Gastrocnemius medialis (tissue), 4 donors: ENCODE data around the gene UGDH. TPM values are rescaled to one million over a fixed set of nuclear protein-coding genes. Genes with fewer than 3 reads are reported as not detected.
A peak's percentile ranks its signal among the peaks of the same experiment; 100 is the strongest.
"Not testable (repeated sequence)": the region's sequence is repeated elsewhere in the genome, so short reads cannot be mapped to it uniquely, and the experiment has no call there.

Source experiments
- ATAC-seq, 2 donors: fragments of 150-250 bp; one replicate each; pipeline ENCODE4 v1.9.1; 2016
- DNase-seq, 2 donors: peaks; one replicate each; pipeline ENCODE4 v3.0.0-alpha.2; 2019
- H3K27ac ChIP-seq, 4 donors: fragments of 200-600 bp; sonication (generic); 1 replicate in 1 of 4; 2 replicates in 3 of 4; pipeline ENCODE4 v1.5.1; 2016 to 2018; ENCODE audit warnings: mild to moderate bottlenecking in 2 of 4, moderate library complexity in 1 of 4
- H3K27me3 ChIP-seq, 3 donors: fragments of 200-600 bp; sonication (generic) in 2 of 3; 1 replicate in 1 of 3; 2 replicates in 2 of 3; pipeline versions ENCODE4 v1.5.1 to v1.6.0; 2016 to 2019; ENCODE audit warnings: mild to moderate bottlenecking in 1 of 3, moderate library complexity in 1 of 3
- H3K36me3 ChIP-seq, 2 donors: fragments of 200-600 bp; sonication (generic) in 1 of 2; one replicate each; pipeline ENCODE4 v1.5.1; 2017 to 2018
- H3K4me1 ChIP-seq, 2 donors: fragments of 200-600 bp; sonication (generic) in 1 of 2; one replicate each; pipeline ENCODE4 v1.5.1; 2016 to 2017; ENCODE audit warnings: mild to moderate bottlenecking in 2 of 2
- H3K4me3 ChIP-seq, 4 donors: fragments of 200-600 bp; sonication (generic) in 3 of 4; 1 replicate in 1 of 4; 2 replicates in 3 of 4; pipeline ENCODE4 v1.5.1; 2016 to 2019; ENCODE audit warnings: mild to moderate bottlenecking in 2 of 4
- H3K9me3 ChIP-seq, 3 donors: fragments of 200-600 bp; sonication (generic) in 2 of 3; 1 replicate in 1 of 3; 2 replicates in 2 of 3; pipeline ENCODE4 v1.5.1; 2016 to 2019
- CTCF ChIP-seq, 5 experiments: fragments of 450-650 bp in 3 of 5; fragments of 200-600 bp in 2 of 5; sonication (generic) in 2 of 5; IDR thresholded peaks in 4 of 5; conservative IDR thresholded peaks in 1 of 5; 1 replicate in 4 of 5; 2 replicates in 1 of 5; pipeline ENCODE4 v1.5.1; 2016 to 2019; ENCODE audit warnings: antibody characterized with exemption in 5 of 5, mild to moderate bottlenecking in 3 of 5, moderate library complexity in 3 of 5
- POLR2A ChIP-seq, 2 donors: fragments of 450-650 bp; IDR thresholded peaks; one replicate each; pipeline ENCODE4 v1.6.1; 2017; ENCODE audit warnings: antibody characterized with exemption in 2 of 2, mild to moderate bottlenecking in 2 of 2, moderate library complexity in 2 of 2
- in situ Hi-C, 4 donors: fragments of 200-750 bp; cut with MboI; loops; one replicate each; pipeline versions ENCODE4 v1.15.0 to v1.8.0; 2017; ENCODE audit warnings: low sequenced_read_pairs in 4 of 4
- intact Hi-C: fragments of 100-400 bp; cut with DNase I; formaldehyde crosslinking; loops from one replicate; pipeline ENCODE4 v1.15.1; 2023; ENCODE audit warnings: low total_unique reads
- total RNA-seq, 4 donors: library from RNA; depleted of rRNA; stranded (reverse); fragments of >200 nt; gene quantifications; one replicate each; pipeline versions ENCODE4 v1.1.0 to v1.2.3, GENCODE V29; 2016

The UGDH gene
- total RNA-seq, 4 donors from 2014 or later, result 6.1 to 12.7 (median 8.8) TPM

DNA sequence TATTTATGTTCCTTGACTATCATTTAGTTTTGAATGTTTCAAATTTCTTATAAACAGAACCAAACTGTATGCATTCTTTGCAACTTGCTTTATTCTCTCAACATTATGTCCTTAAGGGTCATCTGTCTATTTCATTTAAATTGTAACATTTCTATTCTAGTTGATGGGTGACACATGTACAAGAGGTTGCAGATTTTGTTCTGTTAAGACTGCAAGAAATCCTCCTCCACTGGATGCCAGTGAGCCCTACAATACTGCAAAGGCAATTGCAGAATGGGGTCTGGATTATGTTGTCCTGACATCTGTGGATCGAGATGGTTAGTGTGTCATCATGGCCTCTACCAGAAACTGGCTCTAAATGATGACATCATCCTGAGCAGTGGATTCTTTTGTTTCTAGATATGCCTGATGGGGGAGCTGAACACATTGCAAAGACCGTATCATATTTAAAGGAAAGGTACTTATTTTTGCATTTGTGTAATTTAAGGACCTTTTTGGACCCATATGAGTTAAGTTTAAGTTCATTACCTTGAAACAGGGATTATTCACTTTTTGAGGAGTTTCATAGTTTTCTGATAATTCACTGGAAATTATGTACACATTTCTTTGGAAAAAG lies 62.2 kb downstream of the UGDH start:
- DNase-seq, result no peak
- Histone ChIP-seq H3K27me3 (no peaks in the 10 kb centered on the region), H3K4me3 (no peak overlapping the region), H3K36me3 (peaks cover 0 to 33% of the 10 kb centered on the region in 2 donors), H3K9me3 (no peaks in the 10 kb centered on the region), H3K4me1 (peaks cover 1 to 2% of the 10 kb centered on the region in 2 donors), H3K27ac (no peak overlapping the region)
- no peak for ATAC-seq
- no peak for TF ChIP-seq CTCF (IDR thresholded peaks at IDR 0.05 in 4 of 5, conservative IDR thresholded peaks at IDR 0.05 in 1 of 5)
- TF ChIP-seq POLR2A (IDR thresholded peaks at IDR 0.05), result no peak
- in situ Hi-C loops, result loop anchor here (5.0 to 25.0 kb wide), 5 partner anchors 170 to 847 kb away; partner anchors contain the start of genes SMIM14 (in 3 of the 4) and PDS5A (in 2 of the 4)
- intact Hi-C loops, result no loop called here

- no peaks in the 10 kb centered on the region for H3K27me3 ChIP-seq
- peaks cover 19 to 21% of the 10 kb centered on the region in 2 donors for H3K4me1 ChIP-seq
- peaks cover 3 to 54% of the 10 kb centered on the region in 2 donors for H3K36me3 ChIP-seq
- TF ChIP-seq CTCF (IDR thresholded peaks at IDR 0.05 in 4 of 5, conservative IDR thresholded peaks at IDR 0.05 in 1 of 5), result peak in 1 of 5 experiments; percentile 18
- TF ChIP-seq POLR2A (IDR thresholded peaks at IDR 0.05), result peak; percentile 95 to 96
- H3K9me3 ChIP-seq, result no peaks in the 10 kb centered on the region
- H3K27ac ChIP-seq, result peak within 1 kb of the TSS; percentile 90 to 97 (median 95)
- in situ Hi-C loops, result loop anchor here in 3 of 4 donors (25.0 kb wide), 2 partner anchors 179 to 854 kb away; partner anchors contain the start of gene SMIM14 (in 2 of the 3)
- H3K4me3 ChIP-seq, result peak within 1 kb of the TSS; percentile 86 to 97 (median 90)
- intact Hi-C loops, result loop anchor here (1.0 to 5.0 kb wide), 7 partner anchors 68 to 599 kb away; partner anchors contain the start of genes N4BP2, RFC1, SMIM14 and UBE2K
- ATAC-seq, result peak; percentile 96 to 98
- DNase-seq, result peak; percentile 94 to 98
These were observed 68.5 kb downstream of the UGDH start, which contains the start of the genes LIAS and RPL9 for GRCh38 chr4:39458505-39459300. Gene LIAS (plus strand): TSS chr4:39459056. CDS start chr4:39459118, 62 bp downstream. Gene RPL9 (minus strand): TSS chr4:39458922. CDS start chr4:39458439, 483 bp downstream.

DNA sequence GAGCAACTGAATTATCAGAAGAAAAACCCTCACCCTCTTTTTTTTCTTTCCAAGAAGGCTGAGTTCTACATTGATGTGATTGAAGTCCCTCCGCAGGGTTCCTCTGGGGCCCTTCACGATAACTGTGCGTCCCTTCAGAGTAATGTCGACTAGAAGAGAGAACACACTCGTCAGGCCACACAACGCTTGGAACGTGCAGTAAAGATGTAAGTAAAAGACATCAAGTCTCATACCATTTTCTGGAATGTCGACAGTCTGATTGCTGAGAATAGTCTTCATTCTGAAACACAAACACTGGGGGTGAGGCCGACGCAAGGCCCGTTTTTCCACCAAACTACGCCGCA lies 69.1 kb downstream of the UGDH start:
- peak overlapping the region; percentile 86 to 97 (median 90) for H3K4me3 ChIP-seq
- H3K9me3 ChIP-seq, H3K27me3 ChIP-seq, DNase-seq: not testable (repeated sequence)
- peaks cover 19 to 21% of the 10 kb centered on the region in 2 donors for H3K4me1 ChIP-seq
- H3K27ac ChIP-seq, result peak overlapping the region; percentile 90 to 97 (median 95)
- in situ Hi-C loops, result loop anchor here in 3 of 4 donors (25.0 kb wide), 2 partner anchors 179 to 854 kb away; partner anchors contain the start of gene SMIM14 (in 2 of the 3)
- ATAC-seq, result peak in 1 of 2 donors; percentile 1
- peaks cover 3 to 54% of the 10 kb centered on the region in 2 donors for H3K36me3 ChIP-seq
- intact Hi-C loops, result loop anchor here (1.0 to 5.0 kb wide), 7 partner anchors 69 to 599 kb away; partner anchors contain the start of genes N4BP2, RFC1, SMIM14 and UBE2K

- intact Hi-C loops, result loop anchor here (5.0 kb wide), 2 partner anchors 90 to 600 kb away; partner anchors contain the start of genes N4BP2 and RFC1
These were observed 70.1 kb downstream of the UGDH start for GRCh38 chr4:39456946-39457763.

More at GRCh38 chr4:39456946-39457763, 70.1 kb downstream of the UGDH start:
- TF ChIP-seq CTCF (IDR thresholded peaks at IDR 0.05 in 4 of 5, conservative IDR thresholded peaks at IDR 0.05 in 1 of 5) (no peak), POLR2A (IDR thresholded peaks at IDR 0.05) (no peak)
- Histone ChIP-seq H3K9me3 (no peaks in the 10 kb centered on the region), H3K27me3 (no peaks in the 10 kb centered on the region), H3K27ac (peak overlapping the region; percentile 90 to 97 (median 95)), H3K4me3 (peak overlapping the region; percentile 86 to 97 (median 90)), H3K4me1 (peaks cover 19 to 21% of the 10 kb centered on the region in 2 donors), H3K36me3 (peaks cover 3 to 55% of the 10 kb centered on the region in 2 donors)
- in situ Hi-C loops, result loop anchor here in 3 of 4 donors (25.0 kb wide), 2 partner anchors 180 to 855 kb away; partner anchors contain the start of gene SMIM14 (in 2 of the 3)
- ATAC-seq (no peak), DNase-seq (no peak)
